Retinal pigment epithelial cell (primary cell): ENCODE results near the gene BRIP1.
"Not testable (repeated sequence)": the region's sequence is repeated elsewhere in the genome, so short reads cannot be mapped to it uniquely, and the experiment has no call there.

Source experiments
- DNase-seq: peaks from one replicate; pipeline ENCODE4 v3.0.0-alpha.2; 2010; ENCODE audit warnings: low read depth
- H3K4me3 ChIP-seq: 2 replicates; pipeline ENCODE4 v1.5.1; 2011; ENCODE audit warnings: mild to moderate bottlenecking, low read length, control low read depth, moderate library complexity
- TF ChIP-seq, protein P1 (sequence below): conservative IDR thresholded peaks from 2 replicates; pipeline ENCODE4 v1.5.1; 2011; ENCODE audit warnings: low read depth, low read length, control low read depth, inconsistent platforms

The BRIP1 gene

DNA sequence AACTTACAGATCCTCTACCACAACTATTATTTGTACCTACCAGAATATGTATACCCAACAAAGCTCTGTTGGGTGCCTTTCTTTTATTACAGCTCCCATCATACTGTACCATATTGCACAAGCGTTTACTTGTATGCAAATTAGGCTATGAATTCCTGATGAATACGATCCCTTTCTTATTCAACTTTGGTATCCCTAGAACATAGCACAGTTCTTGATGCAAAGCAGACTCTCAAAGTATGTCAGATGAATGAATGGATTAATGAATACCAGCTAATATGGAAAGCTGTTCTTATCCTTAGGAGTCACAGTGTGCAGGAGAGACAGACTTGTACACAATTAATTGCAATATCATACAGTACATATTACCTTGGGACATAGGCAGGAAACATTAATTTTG lies 192.6 kb downstream of the BRIP1 start:
- no peak for DNase-seq
- no peak overlapping the region for H3K4me3 ChIP-seq
- TF ChIP-seq, protein P1, sequence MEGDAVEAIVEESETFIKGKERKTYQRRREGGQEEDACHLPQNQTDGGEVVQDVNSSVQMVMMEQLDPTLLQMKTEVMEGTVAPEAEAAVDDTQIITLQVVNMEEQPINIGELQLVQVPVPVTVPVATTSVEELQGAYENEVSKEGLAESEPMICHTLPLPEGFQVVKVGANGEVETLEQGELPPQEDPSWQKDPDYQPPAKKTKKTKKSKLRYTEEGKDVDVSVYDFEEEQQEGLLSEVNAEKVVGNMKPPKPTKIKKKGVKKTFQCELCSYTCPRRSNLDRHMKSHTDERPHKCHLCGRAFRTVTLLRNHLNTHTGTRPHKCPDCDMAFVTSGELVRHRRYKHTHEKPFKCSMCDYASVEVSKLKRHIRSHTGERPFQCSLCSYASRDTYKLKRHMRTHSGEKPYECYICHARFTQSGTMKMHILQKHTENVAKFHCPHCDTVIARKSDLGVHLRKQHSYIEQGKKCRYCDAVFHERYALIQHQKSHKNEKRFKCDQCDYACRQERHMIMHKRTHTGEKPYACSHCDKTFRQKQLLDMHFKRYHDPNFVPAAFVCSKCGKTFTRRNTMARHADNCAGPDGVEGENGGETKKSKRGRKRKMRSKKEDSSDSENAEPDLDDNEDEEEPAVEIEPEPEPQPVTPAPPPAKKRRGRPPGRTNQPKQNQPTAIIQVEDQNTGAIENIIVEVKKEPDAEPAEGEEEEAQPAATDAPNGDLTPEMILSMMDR: no peak

DNA sequence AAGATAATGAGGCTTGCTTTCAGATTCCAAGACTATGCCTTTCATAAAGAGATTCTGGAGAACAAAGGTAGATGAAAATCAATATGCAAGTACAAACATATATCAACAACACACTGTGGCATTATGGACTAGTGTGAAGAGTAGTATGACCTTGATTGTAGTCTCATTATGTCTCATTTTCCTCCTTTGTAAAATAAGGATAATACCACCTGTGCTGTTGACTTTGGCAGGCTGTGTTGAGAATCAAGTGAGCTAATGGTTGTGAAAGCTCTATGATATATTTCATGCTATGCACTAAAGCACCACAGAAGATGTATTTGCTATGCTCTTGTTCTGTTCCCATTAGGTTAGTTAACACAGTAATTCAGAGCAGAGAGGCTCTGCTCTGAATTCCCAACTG lies 193.8 kb downstream of the BRIP1 start:
- TF ChIP-seq, protein P1: no peak
- no peak for DNase-seq
- H3K4me3 ChIP-seq: no peak overlapping the region

DNA sequence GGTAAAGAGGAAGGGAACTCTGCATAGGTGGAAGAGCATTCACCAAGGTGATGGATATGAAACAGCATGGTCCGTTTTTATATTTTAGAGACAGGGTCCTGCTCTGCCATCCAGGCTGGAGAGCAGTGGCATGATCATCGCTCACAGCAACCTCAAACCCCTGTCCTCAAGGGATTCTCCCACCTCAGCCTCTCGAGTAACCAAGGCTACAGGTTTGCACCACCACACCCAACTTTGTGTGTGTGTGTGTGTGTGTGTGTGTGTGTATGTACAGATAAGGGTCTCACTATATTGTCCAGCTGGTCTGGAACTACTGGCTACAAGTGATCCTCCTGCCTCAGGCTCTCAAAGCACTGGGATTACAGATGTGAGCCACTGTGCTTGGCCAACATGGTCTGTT lies 194.8 kb downstream of the BRIP1 start:
- no peak for DNase-seq
- TF ChIP-seq, protein P1: no peak
- H3K4me3 ChIP-seq: no peak overlapping the region

DNA sequence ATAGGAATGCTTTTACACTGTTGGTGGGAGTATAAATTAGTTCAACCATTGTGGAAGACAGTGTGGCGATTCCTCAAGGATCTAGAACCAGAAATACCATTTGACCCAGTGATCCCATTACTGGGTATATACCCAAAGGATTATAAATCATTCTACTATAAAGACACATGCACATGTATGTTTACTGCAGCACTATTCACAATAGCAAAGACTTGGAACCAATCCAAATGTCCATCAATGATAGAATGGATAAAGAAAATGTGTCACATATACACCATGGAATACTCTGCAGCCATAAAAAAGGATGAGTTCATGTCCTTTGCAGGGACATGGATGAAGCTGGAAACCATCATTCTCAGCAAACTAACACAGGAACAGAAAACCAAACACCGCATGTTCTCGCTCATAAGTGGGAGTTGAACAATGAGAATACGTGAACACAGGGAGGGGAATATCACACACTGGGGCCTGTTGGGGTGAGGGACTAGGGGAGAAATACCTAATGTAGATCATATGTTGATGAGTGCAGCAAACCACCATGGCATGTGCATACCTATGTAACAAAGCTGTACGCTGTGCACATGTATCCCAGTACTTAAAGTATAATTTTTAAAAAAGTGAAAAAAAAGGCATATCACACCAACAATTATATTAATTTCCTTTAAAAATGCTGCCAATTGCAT lies 196.8 kb downstream of the BRIP1 start:
- not testable (repeated sequence) for H3K4me3 ChIP-seq, DNase-seq

DNA sequence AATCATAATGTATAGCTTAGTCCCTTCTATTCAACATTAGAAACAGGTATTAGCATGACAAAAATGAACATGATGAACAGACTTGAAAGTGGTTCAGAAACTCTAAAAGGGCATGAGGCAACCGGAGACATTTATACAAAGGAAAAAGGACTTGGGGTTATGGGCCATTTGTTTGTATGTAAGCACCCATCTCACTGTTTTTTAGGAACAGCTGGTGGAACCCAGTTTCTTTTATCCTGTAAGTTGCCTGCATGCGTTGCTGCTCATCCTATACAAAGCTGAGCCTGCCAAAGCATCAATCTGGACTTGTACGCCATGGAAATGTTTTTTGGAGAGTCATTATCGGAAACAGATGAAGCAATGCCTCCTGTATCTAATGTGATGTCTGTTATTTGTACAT lies 200.0 kb downstream of the BRIP1 start:
- H3K4me3 ChIP-seq: no peak overlapping the region
- TF ChIP-seq, protein P1: no peak
- DNase-seq: no peak

DNA sequence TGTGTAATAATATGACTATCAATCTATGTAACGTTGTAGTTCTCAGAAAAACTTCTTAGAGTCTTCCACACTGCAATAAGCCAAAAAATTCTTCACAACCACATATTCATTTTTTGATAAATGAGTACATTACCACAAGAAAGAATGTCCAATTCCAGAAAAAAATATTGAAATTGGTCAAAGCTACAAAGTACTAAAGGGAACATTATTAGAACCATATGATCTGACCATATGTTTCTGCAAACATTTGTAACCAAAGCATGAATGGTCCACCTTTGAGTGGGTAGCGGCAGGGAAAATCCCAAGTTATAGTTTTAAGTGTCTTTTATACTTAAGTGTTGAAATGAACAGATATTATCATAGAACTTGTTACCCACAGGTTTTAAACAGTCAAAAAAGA lies 200.6 kb downstream of the BRIP1 start:
- H3K4me3 ChIP-seq: no peak overlapping the region
- no peak for DNase-seq
- TF ChIP-seq, protein P1: no peak

DNA sequence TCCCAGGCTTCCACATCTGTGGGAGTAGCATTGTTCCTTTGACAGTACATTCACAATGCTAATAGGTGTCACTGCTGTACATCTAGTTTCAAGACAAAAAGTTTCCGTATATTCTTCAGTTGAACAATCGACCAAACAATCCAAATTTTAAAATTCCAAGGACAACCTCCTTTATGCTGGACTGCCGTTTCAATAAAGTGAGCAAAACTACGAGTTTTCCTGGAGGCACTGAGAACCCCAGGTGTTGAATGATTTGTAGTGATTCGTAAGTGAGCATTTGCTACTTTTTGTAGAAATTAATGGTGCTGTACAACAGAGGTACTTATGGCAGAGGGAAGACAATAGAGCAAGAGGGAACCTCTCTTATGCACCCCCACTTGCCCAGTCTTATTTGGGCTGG lies 201.1 kb downstream of the BRIP1 start:
- H3K4me3 ChIP-seq: no peak overlapping the region
- DNase-seq: no peak
- TF ChIP-seq, protein P1: no peak
